ENCODE data around the gene ADAM19.

Gene ADAM19

DNA sequence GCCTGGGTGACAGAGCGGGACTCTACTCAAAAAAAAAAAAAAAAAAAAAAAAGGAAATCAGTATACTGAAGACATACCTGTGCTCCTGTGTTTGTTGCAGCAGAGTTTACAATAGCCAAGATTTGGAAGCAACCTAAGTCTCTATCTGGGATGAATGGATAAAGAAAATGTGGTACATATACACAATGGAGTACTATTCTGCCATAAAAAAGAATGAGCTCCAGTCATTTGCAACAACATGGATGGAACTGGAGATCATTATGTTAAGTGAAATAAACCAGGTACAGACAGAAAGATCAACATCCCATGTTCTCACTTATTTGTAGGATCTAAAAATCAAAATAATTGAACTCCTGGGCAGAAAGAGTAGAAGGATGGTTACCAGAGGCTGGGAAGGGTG, 22.9 kb downstream of the ADAM19 start:
- TF ChIP-seq, protein P1, sequence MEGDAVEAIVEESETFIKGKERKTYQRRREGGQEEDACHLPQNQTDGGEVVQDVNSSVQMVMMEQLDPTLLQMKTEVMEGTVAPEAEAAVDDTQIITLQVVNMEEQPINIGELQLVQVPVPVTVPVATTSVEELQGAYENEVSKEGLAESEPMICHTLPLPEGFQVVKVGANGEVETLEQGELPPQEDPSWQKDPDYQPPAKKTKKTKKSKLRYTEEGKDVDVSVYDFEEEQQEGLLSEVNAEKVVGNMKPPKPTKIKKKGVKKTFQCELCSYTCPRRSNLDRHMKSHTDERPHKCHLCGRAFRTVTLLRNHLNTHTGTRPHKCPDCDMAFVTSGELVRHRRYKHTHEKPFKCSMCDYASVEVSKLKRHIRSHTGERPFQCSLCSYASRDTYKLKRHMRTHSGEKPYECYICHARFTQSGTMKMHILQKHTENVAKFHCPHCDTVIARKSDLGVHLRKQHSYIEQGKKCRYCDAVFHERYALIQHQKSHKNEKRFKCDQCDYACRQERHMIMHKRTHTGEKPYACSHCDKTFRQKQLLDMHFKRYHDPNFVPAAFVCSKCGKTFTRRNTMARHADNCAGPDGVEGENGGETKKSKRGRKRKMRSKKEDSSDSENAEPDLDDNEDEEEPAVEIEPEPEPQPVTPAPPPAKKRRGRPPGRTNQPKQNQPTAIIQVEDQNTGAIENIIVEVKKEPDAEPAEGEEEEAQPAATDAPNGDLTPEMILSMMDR (IDR thresholded peaks at IDR 0.05; ENCODE audit: borderline replicate concordance, extremely low read depth, low read length, poor library complexity, severe bottlenecking) = no peak
- no peak for TF ChIP-seq EZH2 (IDR thresholded peaks at IDR 0.05; ENCODE audit: borderline replicate concordance, low read depth, low read length, severe bottlenecking)
- H3K9me3 ChIP-seq (ENCODE audit: insufficient read depth, low read length, severe bottlenecking) = no peaks in the 10 kb centered on the region
- ATAC-seq (ENCODE audit: insufficient read depth, low read depth) = no peak
- no peak overlapping the region for H3K4me2 ChIP-seq (ENCODE audit: insufficient read depth, low read length)
- no peaks in the 10 kb centered on the region for H3K4me1 ChIP-seq (ENCODE audit: insufficient read depth, low read length)
- H3K27me3 ChIP-seq (ENCODE audit: insufficient read depth, low read length, poor library complexity) = no peaks in the 10 kb centered on the region
- H3K27ac ChIP-seq (ENCODE audit: low read length) = no peak overlapping the region
- H3K36me3 ChIP-seq (ENCODE audit: insufficient read depth, low read length) = no peaks in the 10 kb centered on the region
- DNase-seq = no peak
- H3K79me2 ChIP-seq (ENCODE audit: insufficient read depth, low read length) = no peaks in the 10 kb centered on the region
- no peaks in the 10 kb centered on the region for H4K20me1 ChIP-seq (ENCODE audit: insufficient read depth, low read length)
- no peak overlapping the region for H2AFZ ChIP-seq (ENCODE audit: low read depth, low read length)
- H3K9ac ChIP-seq (ENCODE audit: low read depth, low read length) = no peak overlapping the region
- no peak overlapping the region for H3K4me3 ChIP-seq (ENCODE audit: low read depth in 1 of 2, low read length in 2 of 2)

- H3K27ac ChIP-seq (ENCODE audit: low read length) = no peak overlapping the region
These were observed 24.9 kb downstream of the ADAM19 start for GRCh38 chr5:157550663-157551062.

GRCh38 chr5:157549954-157550549, 25.5 kb downstream of the ADAM19 start:
- Histone ChIP-seq H3K79me2 (ENCODE audit: insufficient read depth, low read length) (no peaks in the 10 kb centered on the region), H3K36me3 (ENCODE audit: insufficient read depth, low read length) (no peaks in the 10 kb centered on the region), H3K27ac (ENCODE audit: low read length) (no peak overlapping the region), H3K9ac (ENCODE audit: low read depth, low read length) (no peak overlapping the region), H2AFZ (ENCODE audit: low read depth, low read length) (no peak overlapping the region), H3K27me3 (ENCODE audit: insufficient read depth, low read length, poor library complexity) (no peaks in the 10 kb centered on the region), H3K9me3 (ENCODE audit: insufficient read depth, low read length, severe bottlenecking) (no peaks in the 10 kb centered on the region), H4K20me1 (ENCODE audit: insufficient read depth, low read length) (no peaks in the 10 kb centered on the region), H3K4me3 (ENCODE audit: low read depth in 1 of 2, low read length in 2 of 2) (no peak overlapping the region), H3K4me2 (ENCODE audit: insufficient read depth, low read length) (no peak overlapping the region), H3K4me1 (ENCODE audit: insufficient read depth, low read length) (peaks cover 9% of the 10 kb centered on the region; the same call in 1 of the 2 replicates)
- ATAC-seq (ENCODE audit: insufficient read depth, low read depth) (no peak), DNase-seq (no peak)
- TF ChIP-seq EZH2 (IDR thresholded peaks at IDR 0.05; ENCODE audit: borderline replicate concordance, low read depth, low read length, severe bottlenecking) = no peak
- TF ChIP-seq, protein P1 (IDR thresholded peaks at IDR 0.05; ENCODE audit: borderline replicate concordance, extremely low read depth, low read length, poor library complexity, severe bottlenecking) = no peak

More at GRCh38 chr5:157550663-157551062, 24.9 kb downstream of the ADAM19 start:
- Histone ChIP-seq H3K9ac (ENCODE audit: low read depth, low read length) (no peak overlapping the region), H3K4me3 (ENCODE audit: low read depth in 1 of 2, low read length in 2 of 2) (no peak overlapping the region), H4K20me1 (ENCODE audit: insufficient read depth, low read length) (no peaks in the 10 kb centered on the region), H2AFZ (ENCODE audit: low read depth, low read length) (no peak overlapping the region), H3K9me3 (ENCODE audit: insufficient read depth, low read length, severe bottlenecking) (no peaks in the 10 kb centered on the region), H3K36me3 (ENCODE audit: insufficient read depth, low read length) (no peaks in the 10 kb centered on the region), H3K27me3 (ENCODE audit: insufficient read depth, low read length, poor library complexity) (no peaks in the 10 kb centered on the region), H3K4me1 (ENCODE audit: insufficient read depth, low read length) (peaks cover 4% of the 10 kb centered on the region; the same call in 1 of the 2 replicates), H3K4me2 (ENCODE audit: insufficient read depth, low read length) (no peak overlapping the region), H3K79me2 (ENCODE audit: insufficient read depth, low read length) (no peaks in the 10 kb centered on the region)
- ATAC-seq (ENCODE audit: insufficient read depth, low read depth) (no peak), DNase-seq (no peak)
- no peak for TF ChIP-seq EZH2 (IDR thresholded peaks at IDR 0.05; ENCODE audit: borderline replicate concordance, low read depth, low read length, severe bottlenecking)
- TF ChIP-seq, protein P1 (IDR thresholded peaks at IDR 0.05; ENCODE audit: borderline replicate concordance, extremely low read depth, low read length, poor library complexity, severe bottlenecking) = no peak

Data from DND-41 (cell line).